Spleen (tissue), 11 donors: ENCODE measurements around the gene PCDHGB3. TPM values are rescaled to one million over a fixed set of nuclear protein-coding genes. Genes with fewer than 3 reads are reported as not detected.
"Not testable (repeated sequence)": the region's sequence is repeated elsewhere in the genome, so short reads cannot be mapped to it uniquely, and the experiment has no call there.

ENCODE experiments used
- DNase-seq: peaks from one replicate; pipeline ENCODE4 v3.0.0-alpha.2; 2020
- H3K27ac ChIP-seq, 8 donors: fragments of 200-600 bp; sonication (generic) in 7 of 8; 1 replicate in 4 of 8; 2 replicates in 4 of 8; pipeline versions ENCODE4 v1.5.0 to v1.8.0; 2016 to 2021; ENCODE audit warnings: inconsistent platforms in 4 of 8, mild to moderate bottlenecking in 4 of 8, moderate library complexity in 1 of 8
- H3K27me3 ChIP-seq, 7 donors: fragments of 200-600 bp; sonication (generic) in 6 of 7; replicated peaks in 1 of 7; 1 replicate in 4 of 7; 2 replicates in 3 of 7; pipeline versions ENCODE4 v1.5.0 to v1.8.0; 2016 to 2021; ENCODE audit warnings: inconsistent platforms in 3 of 7, mild to moderate bottlenecking in 1 of 7
- H3K36me3 ChIP-seq, 6 donors: fragments of 200-600 bp; sonication (generic) in 5 of 6; 1 replicate in 4 of 6; 2 replicates in 2 of 6; pipeline versions ENCODE4 v1.5.0 to v1.8.0; 2016 to 2021; ENCODE audit warnings: inconsistent platforms in 2 of 6
- H3K4me1 ChIP-seq, 6 donors: fragments of 200-600 bp; sonication (generic) in 5 of 6; 1 replicate in 3 of 6; 2 replicates in 3 of 6; pipeline versions ENCODE4 v1.5.0 to v1.8.0; 2016 to 2021; ENCODE audit warnings: inconsistent platforms in 3 of 6
- H3K4me3 ChIP-seq, 8 donors: fragments of 200-600 bp; sonication (generic) in 7 of 8; 1 replicate in 4 of 8; 2 replicates in 4 of 8; pipeline versions ENCODE4 v1.5.0 to v1.8.0; 2016 to 2021; ENCODE audit warnings: inconsistent platforms in 4 of 8, mild to moderate bottlenecking in 4 of 8, moderate library complexity in 2 of 8
- H3K9me3 ChIP-seq, 8 donors: fragments of 200-600 bp; sonication (generic) in 7 of 8; 1 replicate in 4 of 8; 2 replicates in 4 of 8; pipeline versions ENCODE4 v1.5.0 to v1.8.0; 2016 to 2021; ENCODE audit warnings: inconsistent platforms in 4 of 8
- POLR2A ChIP-seq, 3 donors: fragments of 450-650 bp; IDR thresholded peaks; one replicate each; pipeline ENCODE4 v1.5.1; 2017; ENCODE audit warnings: antibody characterized with exemption in 3 of 3, mild to moderate bottlenecking in 1 of 3
- POLR2AphosphoS5 ChIP-seq, 3 donors: sonication (generic); formaldehyde crosslinking; IDR thresholded peaks; one replicate each; pipeline ENCODE4 v1.5.1; 2017; ENCODE audit warnings: antibody characterized with exemption in 3 of 3
- WGBS, 5 donors: extraction: QIAGEN DNeasy Blood & Tissue Kit in 3 of 5; methylation state at CpG; one replicate each; pipeline versions ENCODE4 v1.1.5 to v1.1.7; 2013 to 2018; 5-methylcytosine and 5-hydroxymethylcytosine counted together
- intact Hi-C: fragments of 100-400 bp; cut with DNase I; formaldehyde crosslinking; loops from one replicate; pipeline ENCODE4 v1.15.0; 2023; ENCODE audit warnings: low total_unique reads
- polyA plus RNA-seq, 3 donors: library from polyadenylated mRNA; stranded (reverse); fragments of 200-250 nt; gene quantifications; one replicate each; pipeline ENCODE4 v1.2.1, GENCODE V29; 2013
- total RNA-seq, 7 donors: library from RNA; depleted of rRNA in 3 of 7; stranded (reverse); fragments of >200 nt in 3 of 7; fragmentation: NEBNext Ultra II Directional in 4 of 7; extraction: Animal tissue kit (Norgen Biotek cat#: 25700) in 4 of 7; gene quantifications; one replicate each; pipeline versions ENCODE4 v1.1.0 to v1.2.1, GENCODE V29; 2016 to 2021
- TF ChIP-seq, protein P1 (sequence below), 11 experiments: fragments of 200-600 bp in 7 of 11; fragments of 450-650 bp in 4 of 11; sonication (generic) in 4 of 11; IDR thresholded peaks in 8 of 11; conservative IDR thresholded peaks in 3 of 11; 1 replicate in 7 of 11; 2 replicates in 4 of 11; pipeline versions ENCODE4 v1.4.0 to v1.8.0; 2016 to 2021; ENCODE audit warnings: antibody characterized with exemption in 11 of 11, inconsistent platforms in 4 of 11, mild to moderate bottlenecking in 1 of 11
- donor health status: healthy with polysubstance abuse.
- donor health status: DM: no; HTN: no; CAD: no; lungs with moderate emphysema.
- donor health status: DM: no; HTN: no; CAD: no.
- donor health status: Bipolar disorder and iron deficiency.
- donor health status: healthy.
- donor health status: DM: no; HTN: no; CAD: no.
- donor health status: DM: yes; HTN: yes; CAD: no.

PCDHGB3 gene
- total and polyA plus RNA-seq, 10 donors: 0.06 to 5.0 (median 3.8) TPM

DNA sequence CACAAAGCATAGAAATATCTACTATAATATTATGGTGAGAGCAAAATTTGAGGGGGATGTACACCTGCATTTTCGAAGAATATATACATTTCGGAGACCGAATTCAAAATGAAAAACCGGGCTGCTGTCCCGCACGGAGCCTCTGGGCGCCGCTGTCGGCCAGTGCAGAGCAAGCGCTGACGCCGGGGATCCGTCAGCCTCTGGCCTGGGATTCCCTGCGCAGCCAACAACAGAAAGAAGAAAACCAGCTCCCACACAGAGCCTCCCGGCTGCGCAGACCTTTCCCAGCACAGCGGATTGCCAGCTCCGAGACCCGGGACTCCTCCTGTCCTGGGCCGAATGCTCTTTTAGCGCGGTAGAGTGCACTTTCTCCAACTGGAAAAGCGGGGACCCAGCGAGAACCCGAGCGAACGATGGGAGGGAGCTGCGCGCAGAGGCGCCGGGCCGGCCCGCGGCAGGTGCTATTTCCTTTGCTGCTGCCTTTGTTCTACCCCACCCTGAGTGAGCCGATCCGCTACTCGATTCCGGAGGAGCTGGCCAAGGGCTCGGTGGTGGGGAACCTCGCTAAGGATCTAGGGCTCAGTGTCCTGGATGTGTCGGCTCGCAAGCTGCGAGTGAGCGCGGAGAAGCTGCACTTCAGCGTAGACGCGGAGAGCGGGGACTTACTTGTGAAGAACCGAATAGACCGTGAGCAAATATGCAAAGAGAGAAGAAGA, 37.9 kb downstream of the PCDHGB3 start, which contains the start of gene PCDHGB6:
PCDHGB6 (plus strand) TSS at position 232 of the 716 bp plus-strand sequence; CDS start at position 414, 182 bp downstream.
- TF ChIP-seq, protein P1, sequence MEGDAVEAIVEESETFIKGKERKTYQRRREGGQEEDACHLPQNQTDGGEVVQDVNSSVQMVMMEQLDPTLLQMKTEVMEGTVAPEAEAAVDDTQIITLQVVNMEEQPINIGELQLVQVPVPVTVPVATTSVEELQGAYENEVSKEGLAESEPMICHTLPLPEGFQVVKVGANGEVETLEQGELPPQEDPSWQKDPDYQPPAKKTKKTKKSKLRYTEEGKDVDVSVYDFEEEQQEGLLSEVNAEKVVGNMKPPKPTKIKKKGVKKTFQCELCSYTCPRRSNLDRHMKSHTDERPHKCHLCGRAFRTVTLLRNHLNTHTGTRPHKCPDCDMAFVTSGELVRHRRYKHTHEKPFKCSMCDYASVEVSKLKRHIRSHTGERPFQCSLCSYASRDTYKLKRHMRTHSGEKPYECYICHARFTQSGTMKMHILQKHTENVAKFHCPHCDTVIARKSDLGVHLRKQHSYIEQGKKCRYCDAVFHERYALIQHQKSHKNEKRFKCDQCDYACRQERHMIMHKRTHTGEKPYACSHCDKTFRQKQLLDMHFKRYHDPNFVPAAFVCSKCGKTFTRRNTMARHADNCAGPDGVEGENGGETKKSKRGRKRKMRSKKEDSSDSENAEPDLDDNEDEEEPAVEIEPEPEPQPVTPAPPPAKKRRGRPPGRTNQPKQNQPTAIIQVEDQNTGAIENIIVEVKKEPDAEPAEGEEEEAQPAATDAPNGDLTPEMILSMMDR (IDR thresholded peaks at IDR 0.05 in 8 of 11, conservative IDR thresholded peaks at IDR 0.05 in 3 of 11): peak in 9 of 11 experiments; percentile 6 to 49 (median 42)
- 11 to 20% (median 16%) methylated on average over 35 to 51 of the region's 51 CpGs for WGBS, 5 donors

DNA sequence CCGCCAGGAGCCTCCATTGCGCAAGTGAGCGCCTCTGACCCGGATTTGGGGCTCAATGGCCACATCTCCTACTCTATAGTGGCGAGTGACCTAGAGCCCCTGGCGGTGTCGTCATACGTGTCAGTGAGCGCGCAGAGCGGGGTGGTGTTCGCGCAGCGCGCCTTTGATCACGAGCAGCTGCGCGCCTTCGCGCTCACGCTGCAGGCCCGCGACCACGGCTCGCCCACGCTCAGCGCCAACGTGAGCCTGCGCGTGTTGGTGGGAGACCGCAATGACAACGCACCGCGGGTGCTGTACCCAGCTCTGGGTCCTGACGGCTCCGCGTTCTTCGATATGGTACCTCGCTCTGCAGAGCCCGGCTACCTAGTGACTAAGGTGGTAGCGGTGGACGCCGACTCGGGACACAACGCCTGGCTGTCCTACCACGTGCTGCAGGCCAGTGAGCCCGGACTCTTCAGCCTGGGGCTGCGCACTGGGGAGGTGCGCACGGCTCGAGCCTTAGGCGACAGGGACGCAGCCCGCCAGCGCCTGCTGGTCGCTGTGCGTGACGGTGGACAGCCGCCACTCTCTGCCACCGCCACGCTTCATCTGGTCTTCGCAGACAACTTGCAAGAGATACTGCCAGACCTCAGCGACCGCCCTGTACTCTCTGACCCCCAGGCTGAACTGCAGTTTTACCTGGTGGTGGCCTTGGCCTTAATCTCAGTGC, 39.7 kb downstream of the PCDHGB3 start:
- Histone ChIP-seq H3K27me3 (peaks cover 0 to 99% (median 38%) of the 10 kb centered on the region in 7 donors), H3K27ac (no peak overlapping the region), H3K36me3 (peaks cover 0 to 6% (median 0%) of the 10 kb centered on the region in 6 donors), H3K4me1 (peaks cover 0 to 15% (median 2%) of the 10 kb centered on the region in 6 donors), H3K4me3 (peak overlapping the region in 1 of 8 donors; percentile 27), H3K9me3 (peaks cover 4 to 99% (median 93%) of the 10 kb centered on the region in 8 donors)
- no peak for DNase-seq
- intact Hi-C loops: no loop called here
- TF ChIP-seq POLR2AphosphoS5 (IDR thresholded peaks at IDR 0.05) (no peak), POLR2A (IDR thresholded peaks at IDR 0.05) (no peak)
- TF ChIP-seq, protein P1 (IDR thresholded peaks at IDR 0.05 in 8 of 11, conservative IDR thresholded peaks at IDR 0.05 in 3 of 11): no peak
- 26 to 45% (median 35%) methylated on average over 17 to 64 of the region's 64 CpGs for WGBS, 5 donors

More for the DNA sequence above, 37.9 kb downstream of the PCDHGB3 start, which contains the start of gene PCDHGB6:
- H3K36me3 ChIP-seq, H3K4me1 ChIP-seq, intact Hi-C loops, H3K27ac ChIP-seq: not testable (repeated sequence)
- H3K27me3 ChIP-seq: peaks cover 0 to 99% (median 31%) of the 10 kb centered on the region in 7 donors
- peak; percentile 84 for DNase-seq
- H3K9me3 ChIP-seq: peaks cover 4 to 99% (median 93%) of the 10 kb centered on the region in 8 donors
- peak within 1 kb of the TSS in 5 of 8 donors; percentile 16 to 61 (median 19) for H3K4me3 ChIP-seq

DNA sequence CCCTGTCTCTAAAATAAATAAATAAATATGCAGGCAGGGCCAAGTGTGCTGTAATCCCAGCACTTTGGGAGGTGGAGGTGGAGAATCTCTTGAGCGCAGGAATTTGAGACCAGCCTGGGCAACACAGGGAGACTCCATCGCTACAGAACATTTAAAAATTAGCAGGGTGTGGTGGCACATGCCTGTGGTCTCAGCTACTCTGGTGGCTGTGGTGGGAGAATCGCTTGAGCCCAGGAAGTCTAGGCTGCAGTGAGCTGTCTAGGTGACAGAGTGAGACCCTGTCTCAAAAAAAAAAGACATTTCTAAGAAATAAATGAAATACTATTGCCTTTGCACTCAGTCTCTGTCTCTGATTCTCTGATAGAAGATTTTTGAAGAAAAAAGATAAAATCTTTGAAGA, 41.5 kb downstream of the PCDHGB3 start:
- peaks cover 0 to 21% (median 2%) of the 10 kb centered on the region in 6 donors for H3K4me1 ChIP-seq

More for the DNA sequence above, 41.5 kb downstream of the PCDHGB3 start:
- intact Hi-C loops: no loop called here
- 60 to 82% (median 73%) methylated on average over 3 of the region's 3 CpGs for WGBS, 5 donors
- Histone ChIP-seq H3K27me3 (peaks cover 0 to 99% (median 38%) of the 10 kb centered on the region in 7 donors), H3K9me3 (peaks cover 4 to 98% (median 91%) of the 10 kb centered on the region in 8 donors), H3K27ac (no peak overlapping the region), H3K36me3 (peaks cover 0 to 6% (median 0%) of the 10 kb centered on the region in 6 donors), H3K4me3 (no peak overlapping the region)
- no peak for DNase-seq
- no peak for TF ChIP-seq POLR2AphosphoS5 (IDR thresholded peaks at IDR 0.05)
- TF ChIP-seq, protein P1 (IDR thresholded peaks at IDR 0.05 in 8 of 11, conservative IDR thresholded peaks at IDR 0.05 in 3 of 11): no peak
- no peak for TF ChIP-seq POLR2A (IDR thresholded peaks at IDR 0.05)
